ENCODE data around the gene ANK3. TPM values are rescaled to one million over a fixed set of nuclear protein-coding genes. Genes with fewer than 3 reads are reported as not detected.

ANK3 gene
- polyA plus RNA-seq, 1 donor (not counting 4 experiments of a cell fraction or from before 2014, with no cell fraction given) = 8.3 TPM

GRCh38 chr10:60149003-60149402, 240.7 kb downstream of the ANK3 start:
- Histone ChIP-seq H2AFZ (ENCODE audit: control insufficient read depth, low read length) (no peak overlapping the region), H3K27me3 (ENCODE audit: control insufficient read depth, extremely low read depth, insufficient read depth, low read length) (no peaks in the 10 kb centered on the region), H3K4me2 (ENCODE audit: control insufficient read depth, extremely low read depth, insufficient read depth, low read depth, low read length) (no peak overlapping the region), H3K9ac (ENCODE audit: control insufficient read depth, extremely low read depth, insufficient read depth, low read length) (no peak overlapping the region), H3K4me3 (ENCODE audit: control insufficient read depth in 2 of 3, extremely low read depth in 1 of 3, insufficient read depth in 2 of 3, low read depth in 1 of 3, low read length in 3 of 3) (no peak overlapping the region), H3K9me3 (ENCODE audit: control insufficient read depth, low read depth, low read length) (no peaks in the 10 kb centered on the region), H3K9me1 (ENCODE audit: control insufficient read depth, extremely low read depth, insufficient read depth, low read length) (no peaks in the 10 kb centered on the region), H3K36me3 (ENCODE audit: control insufficient read depth in 2 of 2, extremely low read depth in 1 of 2, insufficient read depth in 2 of 2, low read length in 2 of 2) (no peaks in the 10 kb centered on the region), H3K79me2 (ENCODE audit: control insufficient read depth, insufficient read depth, low read length) (no peaks in the 10 kb centered on the region), H4K20me1 (ENCODE audit: control insufficient read depth, extremely low read depth, insufficient read depth, low read length) (no peaks in the 10 kb centered on the region), H3K4me1 (ENCODE audit: control insufficient read depth, extremely low read depth, insufficient read depth, low read length) (no peaks in the 10 kb centered on the region), H3K27ac (ENCODE audit: control insufficient read depth, insufficient read depth, low read length) (no peak overlapping the region)
- TF ChIP-seq EZH2 (IDR thresholded peaks at IDR 0.05; ENCODE audit: low read length) (no peak), CTCF (optimal IDR thresholded peaks at IDR 0.05 in 1 of 3, IDR thresholded peaks at IDR 0.05 in 1 of 3, conservative IDR thresholded peaks at IDR 0.05 in 1 of 3; ENCODE audit: extremely low read depth in 1 of 3, insufficient read depth in 2 of 3, low read length in 3 of 3) (no peak)
- dilution Hi-C loops (cut with MboI; ENCODE audit: extremely low pct_ligation_motif_present, low sequenced_read_pairs) = no loop called here
- no peak for DNase-seq (ENCODE audit: low read depth, low spot score)
- no peak for FAIRE-seq

- Histone ChIP-seq H3K4me1 (ENCODE audit: control insufficient read depth, extremely low read depth, insufficient read depth, low read length) (no peaks in the 10 kb centered on the region), H3K4me2 (ENCODE audit: control insufficient read depth, extremely low read depth, insufficient read depth, low read depth, low read length) (no peak overlapping the region), H3K79me2 (ENCODE audit: control insufficient read depth, insufficient read depth, low read length) (no peaks in the 10 kb centered on the region), H3K4me3 (ENCODE audit: control insufficient read depth in 2 of 3, extremely low read depth in 1 of 3, insufficient read depth in 2 of 3, low read depth in 1 of 3, low read length in 3 of 3) (no peak overlapping the region), H3K9me3 (ENCODE audit: control insufficient read depth, low read depth, low read length) (no peaks in the 10 kb centered on the region), H3K36me3 (ENCODE audit: control insufficient read depth in 2 of 2, extremely low read depth in 1 of 2, insufficient read depth in 2 of 2, low read length in 2 of 2) (no peaks in the 10 kb centered on the region), H3K27me3 (ENCODE audit: control insufficient read depth, extremely low read depth, insufficient read depth, low read length) (no peaks in the 10 kb centered on the region), H3K9ac (ENCODE audit: control insufficient read depth, extremely low read depth, insufficient read depth, low read length) (no peak overlapping the region), H3K27ac (ENCODE audit: control insufficient read depth, insufficient read depth, low read length) (no peak overlapping the region), H2AFZ (ENCODE audit: control insufficient read depth, low read length) (no peak overlapping the region), H4K20me1 (ENCODE audit: control insufficient read depth, extremely low read depth, insufficient read depth, low read length) (no peaks in the 10 kb centered on the region), H3K9me1 (ENCODE audit: control insufficient read depth, extremely low read depth, insufficient read depth, low read length) (no peaks in the 10 kb centered on the region)
- no peak for DNase-seq (ENCODE audit: low read depth, low spot score)
- TF ChIP-seq EZH2 (IDR thresholded peaks at IDR 0.05; ENCODE audit: low read length) = no peak
- TF ChIP-seq CTCF (optimal IDR thresholded peaks at IDR 0.05 in 1 of 3, IDR thresholded peaks at IDR 0.05 in 1 of 3, conservative IDR thresholded peaks at IDR 0.05 in 1 of 3; ENCODE audit: extremely low read depth in 1 of 3, insufficient read depth in 2 of 3, low read length in 3 of 3) = no peak
- dilution Hi-C loops (cut with MboI; ENCODE audit: extremely low pct_ligation_motif_present, low sequenced_read_pairs) = no loop called here
- FAIRE-seq = no peak
These were observed 241.3 kb downstream of the ANK3 start for GRCh38 chr10:60148266-60148840.

Data from keratinocyte (primary cell).